Hematopoietic multipotent progenitor cell treated with erythropoietin and hydrocortisone succinate and interleukin-3 and kit ligand, for 4 days (in vitro differentiated cells): ENCODE results near the gene CTSF.

Source experiments
- DNase-seq: peaks from one replicate; pipeline ENCODE4 v3.0.0-alpha.2; 2015

CTSF gene

DNA sequence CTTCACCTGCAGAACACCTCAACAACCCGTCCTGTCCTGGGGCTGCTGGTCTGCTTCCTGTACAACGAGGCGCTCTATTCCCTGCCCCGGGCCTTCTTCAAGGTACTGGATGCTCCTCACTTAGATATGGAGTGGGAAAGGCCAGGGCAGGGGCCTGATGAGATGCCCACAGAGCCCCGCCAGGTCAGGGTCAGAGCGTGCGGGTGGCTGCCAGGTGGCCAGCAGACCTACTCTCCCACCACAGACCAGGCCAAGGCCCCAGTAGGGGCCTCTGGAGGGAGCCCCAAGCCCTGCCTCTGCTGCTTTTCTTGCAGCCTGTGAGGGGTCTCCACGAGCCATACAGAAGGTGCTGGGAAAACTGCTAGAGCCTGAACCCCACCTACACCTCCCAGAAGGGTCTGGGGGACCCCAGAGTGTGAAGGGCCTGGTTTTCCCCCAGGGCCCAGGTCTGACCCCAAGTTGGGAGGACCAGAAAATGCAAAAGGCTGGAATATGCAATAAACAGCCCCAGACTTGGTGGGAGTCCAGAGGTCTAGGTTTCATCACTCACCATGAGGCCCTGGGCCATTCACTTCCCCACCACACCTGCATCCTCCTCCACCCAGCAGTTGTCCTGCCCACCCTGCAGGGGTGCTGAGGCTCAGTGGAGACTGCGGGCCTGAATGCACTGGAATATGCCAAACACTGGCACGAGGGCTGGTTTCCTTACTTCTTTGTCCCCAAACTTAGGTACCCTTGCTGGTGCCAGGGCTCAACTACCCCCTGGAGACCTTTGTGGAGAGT, 37.3 kb downstream of the CTSF start:
- no peak for DNase-seq

DNA sequence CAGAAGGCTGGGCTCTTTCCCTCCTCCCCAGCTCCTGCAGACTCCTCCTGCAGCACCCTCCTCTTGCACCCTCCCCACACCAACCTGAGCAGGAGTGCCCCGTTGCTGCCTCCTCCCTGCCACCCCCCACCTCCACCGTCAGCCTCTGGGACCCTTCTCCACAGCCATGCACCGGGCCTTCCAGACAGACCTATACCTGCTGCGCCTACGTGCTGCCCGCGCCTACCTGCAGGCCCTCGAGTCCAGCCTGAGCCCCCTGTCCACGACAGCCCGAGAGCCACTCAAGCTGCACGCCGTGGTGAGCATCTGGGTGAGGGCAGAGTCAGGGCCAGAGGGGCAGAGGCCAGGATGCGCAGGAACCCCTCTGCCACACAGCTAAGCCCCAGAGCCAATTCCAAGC, 38.8 kb downstream of the CTSF start:
- DNase-seq: no peak

- DNase-seq: no peak
Observed at GRCh38 chr11:66529069-66529468, 39.3 kb downstream of the CTSF start.

- no peak for DNase-seq
Observed at GRCh38 chr11:66524304-66525040, 43.9 kb downstream of the CTSF start.

GRCh38 chr11:66523611-66524010, 44.8 kb downstream of the CTSF start:
- no peak for DNase-seq
